OCI-LY1 (cell line): ENCODE results near the gene SASH3.

Experiments used
- CTCF ChIP-seq: fragments of 200-600 bp; sonication (generic), shearing (Covaris generic); IDR thresholded peaks from 2 replicates; pipeline ENCODE4 v1.5.1; 2017; ENCODE audit warnings: mild to moderate bottlenecking, antibody characterized with exemption, low read length, moderate library complexity, mixed read lengths
- EZH2 ChIP-seq: fragments of 200-600 bp; sonication (generic), shearing (Covaris generic); IDR thresholded peaks from 2 replicates; pipeline ENCODE4 v1.8.0; 2017; ENCODE audit warnings: borderline replicate concordance, mixed run types, mild to moderate bottlenecking, antibody characterized with exemption, low read length, moderate library complexity, mixed read lengths

DNA sequence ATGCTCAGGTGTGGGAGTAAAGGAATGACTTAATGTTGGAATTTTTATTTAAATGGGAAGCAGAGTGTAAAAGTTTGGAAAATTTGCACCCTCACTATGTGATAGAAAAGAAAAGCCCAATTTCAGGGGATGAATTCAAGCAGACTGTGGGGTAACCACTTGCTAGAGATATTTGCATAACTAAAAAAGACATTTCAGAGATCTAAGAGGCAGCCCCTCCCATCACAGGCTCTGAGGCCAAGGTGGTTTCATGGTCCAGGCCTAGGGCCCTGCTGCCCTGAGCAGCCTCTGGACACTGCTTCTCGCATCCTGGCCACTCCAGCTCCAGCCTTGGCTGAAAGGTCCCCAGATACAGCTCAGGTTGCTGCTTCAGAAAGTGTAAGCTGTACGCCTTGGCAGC lies 46.9 kb upstream of the SASH3 start:
- TF ChIP-seq EZH2: no peak
- TF ChIP-seq CTCF: no peak
